PC-9 (cell line): ENCODE data around the gene GULP1. TPM values are rescaled to one million over a fixed set of nuclear protein-coding genes. Genes with fewer than 3 reads are reported as not detected.

Source experiments
- BruUV-seq: library from RNA; stranded (reverse); fragments of 400-500 nt; replicated peaks from 2 replicates; lab custom pipeline; 2021; lab: Mats Ljungman, UMichigan
- CTCF ChIA-PET: fragments of 300-600 bp; sonication (Branson Sonifier 250); formaldehyde crosslinking; loops from one replicate; lab custom pipeline; 2022; ENCODE audit warnings: antibody characterized with exemption; lab: Charles Lee
- POLR2A ChIA-PET: fragments of 300-600 bp; sonication (Branson Sonifier 250); formaldehyde crosslinking; loops from one replicate; lab custom pipeline; 2022; ENCODE audit warnings: antibody characterized with exemption; ENCODE audit not compliant: unreplicated experiment; lab: Charles Lee
- DNase-seq, 2 experiments: peaks; one replicate each; pipeline versions ENCODE4 v3.0.0 to v3.0.0-alpha.2; 2015 to 2022; ENCODE audit warnings: mixed read lengths in 1 of 2
- H2AFZ ChIP-seq: fragments of 200-600 bp; sonication (generic); 2 replicates; pipeline ENCODE4 v1.8.1; 2017; ENCODE audit warnings: antibody characterized with exemption
- H3F3A ChIP-seq: fragments of 200-600 bp; sonication (generic); 2 replicates; pipeline ENCODE4 v1.8.1; 2017; ENCODE audit warnings: antibody characterized with exemption, mild to moderate bottlenecking, low read depth; ENCODE audit not compliant: insufficient read depth
- H3K27ac ChIP-seq: fragments of 200-600 bp; sonication (generic); 2 replicates; pipeline ENCODE4 v1.6.1; 2016; ENCODE audit warnings: mixed run types
- H3K27me3 ChIP-seq: fragments of 200-600 bp; sonication (generic); 2 replicates; pipeline ENCODE4 v1.6.1; 2016; ENCODE audit warnings: low read depth, mixed run types; ENCODE audit not compliant: insufficient read depth
- H3K36me3 ChIP-seq: fragments of 200-600 bp; sonication (generic); 2 replicates; pipeline ENCODE4 v1.6.1; 2016; ENCODE audit warnings: low read depth, mixed run types
- H3K4me1 ChIP-seq: fragments of 200-600 bp; sonication (generic); replicated peaks from 2 replicates; pipeline ENCODE4 v1.6.1; 2016; ENCODE audit warnings: mixed run types; ENCODE audit not compliant: insufficient read depth
- H3K4me2 ChIP-seq: fragments of 200-600 bp; sonication (generic); 2 replicates; pipeline ENCODE4 v1.6.1; 2017; ENCODE audit warnings: mixed run types
- H3K4me3 ChIP-seq: fragments of 200-600 bp; sonication (generic); 2 replicates; pipeline ENCODE4 v1.6.1; 2016; ENCODE audit warnings: mixed run types
- H3K79me2 ChIP-seq: fragments of 200-600 bp; sonication (generic); 2 replicates; pipeline ENCODE4 v1.6.1; 2017; ENCODE audit warnings: low read depth, mixed run types
- H3K9me2 ChIP-seq: fragments of 200-600 bp; sonication (generic); 2 replicates; pipeline ENCODE4 v1.8.1; 2017; ENCODE audit warnings: mild to moderate bottlenecking; ENCODE audit not compliant: insufficient read depth
- H3K9me3 ChIP-seq: fragments of 200-600 bp; sonication (generic); 2 replicates; pipeline ENCODE4 v1.8.1; 2016; ENCODE audit warnings: low read depth; ENCODE audit not compliant: insufficient read depth
- H4K20me1 ChIP-seq: fragments of 200-600 bp; sonication (generic); 2 replicates; pipeline ENCODE4 v1.8.1; 2017; ENCODE audit not compliant: insufficient read depth
- EZH2 ChIP-seq: fragments of 200-600 bp; sonication (generic); IDR thresholded peaks from 2 replicates; pipeline ENCODE4 v1.8.0; 2017; ENCODE audit warnings: antibody characterized with exemption, low read depth
- intact Hi-C: fragments of 100-400 bp; cut with micrococcal nuclease; formaldehyde crosslinking; loops from one replicate; pipeline ENCODE4 v1.10.0; 2022; ENCODE audit not compliant: unreplicated experiment
- total RNA-seq: library from RNA; stranded (reverse); gene quantifications from 2 replicates; pipeline ENCODE4 v1.2.3, GENCODE V29; 2021
- TF ChIP-seq, protein P1 (sequence below): fragments of 200-600 bp; sonication (generic); conservative IDR thresholded peaks from 2 replicates; pipeline ENCODE4 v1.6.1; 2017; ENCODE audit warnings: mixed run types, antibody characterized with exemption, mild to moderate bottlenecking, moderate library complexity

The GULP1 gene
- total RNA-seq, 1 experiment from 2014 or later, result 38.0 TPM

DNA sequence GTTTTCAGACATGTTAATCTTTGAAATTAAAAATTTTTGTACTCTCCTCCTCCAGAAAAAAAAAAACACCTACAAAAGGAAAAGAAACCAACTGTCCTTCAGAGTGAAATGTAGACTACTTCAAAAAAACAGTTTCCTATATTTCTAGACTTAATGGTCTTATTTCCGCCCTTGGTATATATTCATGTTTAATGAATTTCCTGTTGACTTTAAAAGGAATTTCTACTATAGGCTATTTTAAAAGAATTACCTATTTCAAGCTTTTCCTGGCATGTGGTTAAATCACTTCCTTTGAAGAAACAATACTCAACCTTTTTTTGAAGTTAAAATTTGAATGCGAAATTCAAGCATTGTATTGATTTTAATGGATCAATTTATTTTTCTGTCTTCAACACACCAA lies 29.2 kb downstream of the GULP1 start:
- DNase-seq, result no peak
- ChIA-PET CTCF (no interaction called here), POLR2A (no interaction called here)
- Histone ChIP-seq H2AFZ (no peak overlapping the region), H4K20me1 (no peaks in the 10 kb centered on the region), H3K4me2 (no peak overlapping the region), H3K36me3 (no peaks in the 10 kb centered on the region), H3K9me3 (no peaks in the 10 kb centered on the region), H3K4me1 (no peaks in the 10 kb centered on the region), H3K79me2 (no peaks in the 10 kb centered on the region), H3F3A (no peaks in the 10 kb centered on the region), H3K4me3 (no peak overlapping the region), H3K9me2 (no peaks in the 10 kb centered on the region), H3K27ac (no peak overlapping the region), H3K27me3 (no peaks in the 10 kb centered on the region)
- intact Hi-C loops, result no loop called here
- TF ChIP-seq EZH2, result no peak
- TF ChIP-seq, protein P1, sequence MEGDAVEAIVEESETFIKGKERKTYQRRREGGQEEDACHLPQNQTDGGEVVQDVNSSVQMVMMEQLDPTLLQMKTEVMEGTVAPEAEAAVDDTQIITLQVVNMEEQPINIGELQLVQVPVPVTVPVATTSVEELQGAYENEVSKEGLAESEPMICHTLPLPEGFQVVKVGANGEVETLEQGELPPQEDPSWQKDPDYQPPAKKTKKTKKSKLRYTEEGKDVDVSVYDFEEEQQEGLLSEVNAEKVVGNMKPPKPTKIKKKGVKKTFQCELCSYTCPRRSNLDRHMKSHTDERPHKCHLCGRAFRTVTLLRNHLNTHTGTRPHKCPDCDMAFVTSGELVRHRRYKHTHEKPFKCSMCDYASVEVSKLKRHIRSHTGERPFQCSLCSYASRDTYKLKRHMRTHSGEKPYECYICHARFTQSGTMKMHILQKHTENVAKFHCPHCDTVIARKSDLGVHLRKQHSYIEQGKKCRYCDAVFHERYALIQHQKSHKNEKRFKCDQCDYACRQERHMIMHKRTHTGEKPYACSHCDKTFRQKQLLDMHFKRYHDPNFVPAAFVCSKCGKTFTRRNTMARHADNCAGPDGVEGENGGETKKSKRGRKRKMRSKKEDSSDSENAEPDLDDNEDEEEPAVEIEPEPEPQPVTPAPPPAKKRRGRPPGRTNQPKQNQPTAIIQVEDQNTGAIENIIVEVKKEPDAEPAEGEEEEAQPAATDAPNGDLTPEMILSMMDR, result no peak
- no TSS peak for BruUV-seq

DNA sequence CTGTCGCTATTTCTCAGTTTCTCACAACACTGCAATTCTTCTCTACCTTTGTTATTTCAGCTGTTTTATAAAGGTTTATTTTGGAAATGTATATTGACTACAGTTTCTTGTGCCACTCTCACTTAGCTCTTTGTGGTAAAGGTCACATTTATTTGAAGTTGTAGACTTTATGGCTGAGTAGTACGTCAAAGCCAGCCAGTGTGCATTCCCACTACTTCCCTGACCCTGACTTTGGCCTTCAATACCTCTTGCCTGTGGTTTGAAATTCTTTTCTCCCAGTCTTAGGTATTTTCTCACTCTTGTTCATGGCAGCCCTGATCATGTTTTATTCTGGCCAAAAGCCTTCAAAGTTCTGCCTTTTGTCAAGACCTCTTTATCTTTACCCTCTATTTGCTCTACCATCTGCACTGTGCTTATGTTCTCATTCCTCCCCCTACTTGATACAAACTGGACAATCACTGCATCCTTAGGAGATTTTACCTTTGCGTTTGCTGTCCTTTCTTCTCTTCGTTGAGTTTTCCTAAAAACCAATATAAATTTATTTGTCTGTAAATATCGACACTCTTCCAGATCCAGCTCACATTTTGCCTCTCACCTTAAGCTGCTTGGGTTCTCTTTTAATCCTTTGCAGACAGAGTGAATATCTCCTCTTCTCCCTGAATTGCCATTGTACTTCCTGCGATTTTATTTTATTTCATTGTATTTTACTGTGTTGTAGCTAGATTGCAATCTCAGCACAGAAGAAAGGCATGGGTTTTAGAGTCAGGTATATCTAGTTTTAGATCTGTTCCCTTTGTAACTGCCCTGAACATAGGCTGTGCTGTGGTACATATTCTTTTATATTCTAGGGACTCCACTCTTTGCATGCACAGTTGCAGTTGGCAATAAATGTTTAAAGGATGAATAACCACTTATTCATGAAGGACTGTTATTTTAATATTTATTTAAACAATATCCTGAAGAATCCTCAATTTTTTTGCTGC lies 31.2 kb downstream of the GULP1 start:
- Histone ChIP-seq H4K20me1 (no peaks in the 10 kb centered on the region), H3K79me2 (no peaks in the 10 kb centered on the region), H2AFZ (no peak overlapping the region), H3K36me3 (no peaks in the 10 kb centered on the region), H3K27me3 (no peaks in the 10 kb centered on the region), H3K9me2 (no peaks in the 10 kb centered on the region), H3K27ac (no peak overlapping the region), H3K4me1 (no peaks in the 10 kb centered on the region), H3K4me2 (no peak overlapping the region), H3K9me3 (no peaks in the 10 kb centered on the region), H3F3A (no peaks in the 10 kb centered on the region), H3K4me3 (no peak overlapping the region)
- DNase-seq, result no peak
- no peak for TF ChIP-seq EZH2
- TF ChIP-seq, protein P1, result no peak
- ChIA-PET POLR2A (no interaction called here), CTCF (no interaction called here)
- intact Hi-C loops, result no loop called here
- no TSS peak for BruUV-seq

DNA sequence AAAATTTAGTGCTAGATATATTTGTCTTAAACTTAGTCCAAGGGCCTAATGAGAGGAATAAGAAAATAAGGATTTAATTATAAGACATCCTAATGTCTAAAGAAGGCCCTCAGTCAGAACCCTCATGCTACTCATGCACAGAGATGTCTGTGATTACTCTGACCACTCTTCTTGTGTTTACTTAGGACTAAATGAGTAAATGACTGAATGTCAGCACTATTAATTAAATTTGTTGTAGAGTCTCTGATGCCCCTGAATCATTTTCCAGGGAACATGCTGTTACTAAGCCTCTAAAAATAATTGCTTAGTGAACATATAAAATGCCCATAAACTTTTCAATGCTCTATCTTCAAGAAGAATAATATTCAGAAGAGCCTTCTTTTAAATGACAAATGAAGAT lies 32.4 kb downstream of the GULP1 start:
- Histone ChIP-seq H3K4me3 (no peak overlapping the region), H3K27ac (no peak overlapping the region), H2AFZ (no peak overlapping the region), H3K4me2 (no peak overlapping the region), H4K20me1 (no peaks in the 10 kb centered on the region), H3K9me3 (no peaks in the 10 kb centered on the region), H3K79me2 (no peaks in the 10 kb centered on the region), H3K27me3 (no peaks in the 10 kb centered on the region), H3K36me3 (no peaks in the 10 kb centered on the region), H3K4me1 (no peaks in the 10 kb centered on the region), H3K9me2 (no peaks in the 10 kb centered on the region), H3F3A (no peaks in the 10 kb centered on the region)
- ChIA-PET POLR2A (no interaction called here), CTCF (no interaction called here)
- no peak for TF ChIP-seq EZH2
- TF ChIP-seq, protein P1, result no peak
- no peak for DNase-seq
- intact Hi-C loops, result no loop called here
- no TSS peak for BruUV-seq
